ENCODE measurements around the gene DTNB. TPM values are rescaled to one million over a fixed set of nuclear protein-coding genes. Genes with fewer than 3 reads are reported as not detected.
"Not testable (repeated sequence)": the region's sequence is repeated elsewhere in the genome, so short reads cannot be mapped to it uniquely, and the experiment has no call there.

The DTNB gene
- total RNA-seq, 1 donor from 2014 or later: 3.3 TPM

GRCh38 chr2:25561136-25561850, 112.1 kb downstream of the DTNB start:
- intact Hi-C loops (cut with DNase I): no loop called here
- ATAC-seq: no peak
- DNase-seq (ENCODE audit: missing footprints): no peak

GRCh38 chr2:25559148-25559547, 114.2 kb downstream of the DTNB start:
- intact Hi-C loops (cut with DNase I): no loop called here
- no peak for DNase-seq (ENCODE audit: missing footprints)
- ATAC-seq: no peak

GRCh38 chr2:25558262-25558661, 115.1 kb downstream of the DTNB start:
- DNase-seq (ENCODE audit: missing footprints) (no peak), ATAC-seq (peak; percentile 44)
- intact Hi-C loops (cut with DNase I): no loop called here

GRCh38 chr2:25557179-25558036, 116.0 kb downstream of the DTNB start:
- no peak for ATAC-seq
- intact Hi-C loops (cut with DNase I): no loop called here
- no peak for DNase-seq (ENCODE audit: missing footprints)

GRCh38 chr2:25552318-25552717, 121.1 kb downstream of the DTNB start:
- DNase-seq (ENCODE audit: missing footprints): no peak
- no peak for ATAC-seq
- intact Hi-C loops (cut with DNase I): no loop called here

GRCh38 chr2:25551316-25551715, 122.1 kb downstream of the DTNB start:
- intact Hi-C loops (cut with DNase I): no loop called here
- ATAC-seq (no peak), DNase-seq (ENCODE audit: missing footprints) (no peak)

- DNase-seq (ENCODE audit: missing footprints); ATAC-seq; intact Hi-C loops (cut with DNase I): not testable (repeated sequence)
These were observed 123.8 kb downstream of the DTNB start for GRCh38 chr2:25549571-25549970.

- DNase-seq (ENCODE audit: missing footprints): no peak
- intact Hi-C loops (cut with DNase I): no loop called here
- no peak for ATAC-seq
These were observed 124.8 kb downstream of the DTNB start for GRCh38 chr2:25548601-25549000.

- DNase-seq (ENCODE audit: missing footprints) (no peak), ATAC-seq (no peak)
These were observed 126.5 kb downstream of the DTNB start for GRCh38 chr2:25546852-25547251.

GRCh38 chr2:25545899-25546298, 127.5 kb downstream of the DTNB start:
- DNase-seq (ENCODE audit: missing footprints) (no peak), ATAC-seq (no peak)
- intact Hi-C loops (cut with DNase I): no loop called here

More at GRCh38 chr2:25546852-25547251, 126.5 kb downstream of the DTNB start:
- intact Hi-C loops (cut with DNase I): no loop called here

GRCh38 chr2:25544445-25544844, 128.9 kb downstream of the DTNB start:
- ATAC-seq (no peak), DNase-seq (ENCODE audit: missing footprints) (no peak)
- intact Hi-C loops (cut with DNase I): no loop called here

GRCh38 chr2:25543939-25544338, 129.4 kb downstream of the DTNB start:
- intact Hi-C loops (cut with DNase I): no loop called here
- ATAC-seq (no peak), DNase-seq (ENCODE audit: missing footprints) (no peak)

GRCh38 chr2:25541378-25541777, 132.0 kb downstream of the DTNB start:
- no peak for ATAC-seq
- intact Hi-C loops (cut with DNase I): no loop called here
- DNase-seq (ENCODE audit: missing footprints): no peak

GRCh38 chr2:25539136-25539535, 134.2 kb downstream of the DTNB start:
- intact Hi-C loops (cut with DNase I): no loop called here
- ATAC-seq: no peak
- DNase-seq (ENCODE audit: missing footprints): no peak

GRCh38 chr2:25537526-25537925, 135.9 kb downstream of the DTNB start:
- ATAC-seq (no peak), DNase-seq (ENCODE audit: missing footprints) (no peak)
- intact Hi-C loops (cut with DNase I): no loop called here

- ATAC-seq; DNase-seq (ENCODE audit: missing footprints); intact Hi-C loops (cut with DNase I): not testable (repeated sequence)
These were observed 137.7 kb downstream of the DTNB start for GRCh38 chr2:25535411-25536289.

GRCh38 chr2:25534937-25535336, 138.4 kb downstream of the DTNB start:
- intact Hi-C loops (cut with DNase I); ATAC-seq; DNase-seq (ENCODE audit: missing footprints): not testable (repeated sequence)

- no peak for ATAC-seq
- intact Hi-C loops (cut with DNase I): no loop called here
- no peak for DNase-seq (ENCODE audit: missing footprints)
These were observed 138.9 kb downstream of the DTNB start for GRCh38 chr2:25534455-25534854.

- DNase-seq (ENCODE audit: missing footprints); intact Hi-C loops (cut with DNase I); ATAC-seq: not testable (repeated sequence)
These were observed 139.6 kb downstream of the DTNB start for GRCh38 chr2:25533771-25534170.
